ENCODE measurements around the gene MTA1.

The MTA1 gene

GRCh38 chr14:105378873-105379685, 40.5 kb upstream of the MTA1 start:
- FAIRE-seq (no peak), DNase-seq (ENCODE audit: insufficient read length, low spot score) (no peak)
- TF ChIP-seq CTCF (IDR thresholded peaks at IDR 0.05; ENCODE audit: insufficient read depth, missing control alignments): no peak

GRCh38 chr14:105379946-105380345, 39.7 kb upstream of the MTA1 start:
- DNase-seq (ENCODE audit: insufficient read length, low spot score) (no peak), FAIRE-seq (no peak)
- TF ChIP-seq CTCF (IDR thresholded peaks at IDR 0.05; ENCODE audit: insufficient read depth, missing control alignments): no peak

- TF ChIP-seq CTCF (IDR thresholded peaks at IDR 0.05; ENCODE audit: insufficient read depth, missing control alignments): no peak
- DNase-seq (ENCODE audit: insufficient read length, low spot score): no peak
- FAIRE-seq: no peak
Observed at GRCh38 chr14:105380756-105381155, 38.9 kb upstream of the MTA1 start.

- FAIRE-seq (no peak), DNase-seq (ENCODE audit: insufficient read length, low spot score) (no peak)
- TF ChIP-seq CTCF (IDR thresholded peaks at IDR 0.05; ENCODE audit: insufficient read depth, missing control alignments): no peak
Observed at GRCh38 chr14:105381446-105382342, 37.9 kb upstream of the MTA1 start.

GRCh38 chr14:105382343-105383082, 37.1 kb upstream of the MTA1 start:
- FAIRE-seq (no peak), DNase-seq (ENCODE audit: insufficient read length, low spot score) (no peak)
- no peak for TF ChIP-seq CTCF (IDR thresholded peaks at IDR 0.05; ENCODE audit: insufficient read depth, missing control alignments)

- no peak for TF ChIP-seq CTCF (IDR thresholded peaks at IDR 0.05; ENCODE audit: insufficient read depth, missing control alignments)
- no peak for FAIRE-seq
- no peak for DNase-seq (ENCODE audit: insufficient read length, low spot score)
Observed at GRCh38 chr14:105383083-105383730, 36.4 kb upstream of the MTA1 start.
